ENCODE results near the gene PIGC. TPM values are rescaled to one million over a fixed set of nuclear protein-coding genes. Genes with fewer than 3 reads are reported as not detected.
A peak's percentile ranks its signal among the peaks of the same experiment; 100 is the strongest.

Gene PIGC
- total and polyA plus RNA-seq, 10 of the 15 experiments (the other 5 are each of a cell fraction or from before 2014, with no cell fraction given), result 11.0 to 37.3 (median 19.6) TPM

- TF ChIP-seq CUX1 (IDR thresholded peaks at IDR 0.05; ENCODE audit: insufficient replicate concordance, low read depth, low read length) (no peak), IKZF1 (conservative IDR thresholded peaks at IDR 0.05) (0 out of 2 replicates have a peak, but pooled peaks have one; percentile 23), USF1 (IDR thresholded peaks at IDR 0.05; ENCODE audit: borderline replicate concordance, extremely low read length, insufficient read depth, low read depth, low read length) (no peak), CHD1 (IDR thresholded peaks at IDR 0.05; ENCODE audit: low read depth, low read length) (no peak), BCLAF1 (IDR thresholded peaks at IDR 0.05) (no peak), WRNIP1 (IDR thresholded peaks at IDR 0.05; ENCODE audit: borderline replicate concordance, low read depth, low read length) (no peak), RELA (IDR thresholded peaks at IDR 0.05; ENCODE audit: borderline replicate concordance, partially characterized antibody) (no peak), TCF7 (IDR thresholded peaks at IDR 0.05; ENCODE audit: borderline replicate concordance) (no peak), MYC (IDR thresholded peaks at IDR 0.05; ENCODE audit: insufficient read depth, insufficient read length, insufficient replicate concordance, low read length, severe bottlenecking) (no peak), NFIC (IDR thresholded peaks at IDR 0.05; ENCODE audit: low read depth, low read length) (no peak), RAD51 (IDR thresholded peaks at IDR 0.05) (no peak), MTA3 (IDR thresholded peaks at IDR 0.05; ENCODE audit: borderline replicate concordance, low read length) (no peak), IRF3 (IDR thresholded peaks at IDR 0.05) (no peak), MYB (IDR thresholded peaks at IDR 0.05; ENCODE audit: borderline replicate concordance, low read depth, low read length) (no peak), NFYA (IDR thresholded peaks at IDR 0.05; ENCODE audit: borderline replicate concordance, low read depth, low read length) (no peak), STAT3 (IDR thresholded peaks at IDR 0.05; ENCODE audit: low read depth, low read length) (no peak), ATF2 (IDR thresholded peaks at IDR 0.05; ENCODE audit: low read length) (peak; percentile 42; the same call in 1 of the 2 replicates), FOXK2 (IDR thresholded peaks at IDR 0.05) (no peak)
Measured at GRCh38 chr1:172398970-172399755, 44.7 kb downstream of the PIGC start (continued).

Measured in GM12878 (cell line).